Fibroblast of mammary gland (primary cell): ENCODE data around the gene B4GALT5.

ENCODE experiments used
- DNase-seq: peaks from one replicate; pipeline ENCODE4 v3.0.0-alpha.2; 2010; ENCODE audit warnings: low read depth
- H3K4me3 ChIP-seq: 2 replicates; pipeline ENCODE4 v1.5.1; 2011; ENCODE audit warnings: low read depth, mild to moderate bottlenecking, low read length, moderate library complexity; ENCODE audit not compliant: control insufficient read depth
- CTCF ChIP-seq: conservative IDR thresholded peaks from 2 replicates; pipeline ENCODE4 v1.5.1; 2011; ENCODE audit warnings: low read depth, low read length, inconsistent platforms; ENCODE audit not compliant: control insufficient read depth, insufficient read depth

B4GALT5 gene

GRCh38 chr20:49659056-49659455 lies 54.6 kb downstream of the B4GALT5 start:
- H3K4me3 ChIP-seq: no peak overlapping the region
- DNase-seq: no peak
- no peak for TF ChIP-seq CTCF

GRCh38 chr20:49658508-49658907 lies 55.2 kb downstream of the B4GALT5 start:
- no peak for DNase-seq

GRCh38 chr20:49657118-49657901 lies 56.4 kb downstream of the B4GALT5 start:
- no peak for TF ChIP-seq CTCF
- peak; percentile 89 for DNase-seq
- H3K4me3 ChIP-seq: no peak overlapping the region

More at GRCh38 chr20:49658508-49658907, 55.2 kb downstream of the B4GALT5 start:
- TF ChIP-seq CTCF: no peak
- no peak overlapping the region for H3K4me3 ChIP-seq

GRCh38 chr20:49656304-49656703 lies 57.4 kb downstream of the B4GALT5 start:
- H3K4me3 ChIP-seq: no peak overlapping the region
- no peak for TF ChIP-seq CTCF
- DNase-seq: peak; percentile 43

- no peak for DNase-seq
- H3K4me3 ChIP-seq: no peak overlapping the region
- TF ChIP-seq CTCF: no peak
Measured at GRCh38 chr20:49653925-49654434, 59.7 kb downstream of the B4GALT5 start.

- H3K4me3 ChIP-seq: no peak overlapping the region
- no peak for TF ChIP-seq CTCF
- DNase-seq: no peak
Measured at GRCh38 chr20:49649672-49650071, 64.0 kb downstream of the B4GALT5 start.
